ENCODE measurements around the gene TBX3.

TBX3 gene

GRCh38 chr12:114681116-114681871 is 2.7 kb downstream of the TBX3 start:
- DNase-seq = no peak

- DNase-seq = no peak
Observed at GRCh38 chr12:114680604-114681069, 3.3 kb downstream of the TBX3 start.

- DNase-seq = no peak
Observed at GRCh38 chr12:114679942-114680341, 4.0 kb downstream of the TBX3 start.

GRCh38 chr12:114679452-114679875 is 4.5 kb downstream of the TBX3 start:
- DNase-seq = no peak

- DNase-seq = no peak
Observed at GRCh38 chr12:114678718-114679117, 5.3 kb downstream of the TBX3 start.

GRCh38 chr12:114678028-114678427 is 5.9 kb downstream of the TBX3 start:
- DNase-seq = no peak

GRCh38 chr12:114676142-114676741 is 7.7 kb downstream of the TBX3 start:
- DNase-seq = no peak

- no peak for DNase-seq
Observed at GRCh38 chr12:114674251-114675047, 9.5 kb downstream of the TBX3 start.

GRCh38 chr12:114673901-114674250 is 10.1 kb downstream of the TBX3 start:
- DNase-seq = no peak

GRCh38 chr12:114673169-114673833 is 10.7 kb downstream of the TBX3 start:
- DNase-seq = no peak

- DNase-seq = no peak
Observed at GRCh38 chr12:114672817-114673168, 11.2 kb downstream of the TBX3 start.

GRCh38 chr12:114671443-114672411 is 12.2 kb downstream of the TBX3 start:
- DNase-seq = no peak

GRCh38 chr12:114671066-114671442 is 12.9 kb downstream of the TBX3 start:
- no peak for DNase-seq

- DNase-seq = no peak
Observed at GRCh38 chr12:114670291-114670980, 13.5 kb downstream of the TBX3 start.

- DNase-seq = no peak
Observed at GRCh38 chr12:114669401-114670290, 14.3 kb downstream of the TBX3 start.

GRCh38 chr12:114668886-114669288 is 15.1 kb downstream of the TBX3 start:
- DNase-seq = no peak

GRCh38 chr12:114668151-114668885 is 15.7 kb downstream of the TBX3 start:
- no peak for DNase-seq

- no peak for DNase-seq
Observed at GRCh38 chr12:114667669-114668150, 16.3 kb downstream of the TBX3 start.
